GM23248 (cell line): Measurements from ENCODE around the gene ARMC7.

ENCODE experiments used
- EZH2 ChIP-seq: fragments of 200-600 bp; sonication (generic); IDR thresholded peaks from 2 replicates; pipeline ENCODE4 v1.6.1; 2018; ENCODE audit warnings: antibody characterized with exemption, mild to moderate bottlenecking; ENCODE audit not compliant: insufficient read depth, poor library complexity, severe bottlenecking
- EZH2phosphoT487 ChIP-seq: fragments of 200-600 bp; sonication (generic); IDR thresholded peaks from 2 replicates; pipeline ENCODE4 v1.6.1; 2018; ENCODE audit warnings: antibody characterized with exemption, moderate library complexity, mild to moderate bottlenecking, low read depth; ENCODE audit not compliant: insufficient read depth

DNA sequence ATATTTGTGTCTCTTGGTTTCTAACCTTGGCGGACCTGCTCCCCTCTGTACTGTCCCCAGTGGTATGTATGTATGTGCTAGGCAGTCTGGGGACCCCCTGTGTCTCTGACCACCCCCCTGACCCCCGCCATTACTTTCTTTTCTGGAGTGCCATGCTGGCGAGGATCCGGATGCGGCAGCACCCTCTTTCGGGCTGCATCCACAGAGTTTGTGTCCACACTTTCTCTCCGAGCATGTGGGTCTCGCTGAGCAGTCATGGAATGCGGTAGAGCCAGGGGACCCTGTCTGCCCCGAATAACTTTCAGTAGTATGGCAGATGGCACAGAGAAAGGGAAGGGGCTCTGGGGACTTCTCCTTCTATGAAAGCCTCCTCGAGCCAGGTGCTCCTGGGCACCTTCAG, 45.7 kb upstream of the ARMC7 start:
- TF ChIP-seq EZH2 (no peak), EZH2phosphoT487 (no peak)
